Chondrocyte (in vitro differentiated cells): ENCODE measurements around the gene OSBPL9. TPM values are rescaled to one million over a fixed set of nuclear protein-coding genes. Genes with fewer than 3 reads are reported as not detected.
"Not testable (repeated sequence)": the region's sequence is repeated elsewhere in the genome, so short reads cannot be mapped to it uniquely, and the experiment has no call there.

Experiments used
- DNase-seq: peaks from one replicate; pipeline ENCODE4 v3.0.0; 2021; ENCODE audit warnings: mixed read lengths, low spot score
- H3K27ac Mint-ChIP-seq: one replicate; pipeline ENCODE4 v1.8.0; 2021; ENCODE audit warnings: mild to moderate bottlenecking, moderate library complexity, mixed read lengths; ENCODE audit not compliant: unreplicated experiment
- H3K27me3 Mint-ChIP-seq: 2 replicates; pipeline ENCODE4 v1.8.0; 2021; ENCODE audit warnings: low read depth, mixed read lengths
- H3K36me3 Mint-ChIP-seq: 2 replicates; pipeline ENCODE4 v1.8.0; 2021; ENCODE audit warnings: low read depth, mixed read lengths
- H3K4me1 Mint-ChIP-seq: 2 replicates; pipeline ENCODE4 v1.8.0; 2021; ENCODE audit warnings: low read depth, mild to moderate bottlenecking, mixed read lengths
- H3K4me3 Mint-ChIP-seq: one replicate; pipeline ENCODE4 v1.8.0; 2021; ENCODE audit warnings: mild to moderate bottlenecking, moderate library complexity, mixed read lengths; ENCODE audit not compliant: unreplicated experiment
- H3K9me3 Mint-ChIP-seq: 2 replicates; pipeline ENCODE4 v1.8.0; 2021; ENCODE audit warnings: low read depth, mixed read lengths
- total RNA-seq: library from RNA; stranded (reverse); gene quantifications from 3 replicates; pipeline ENCODE4 v1.2.1, GENCODE V29; 2021
- TF ChIP-seq, protein P1 (sequence below): fragments of 200-600 bp; sonication (generic); IDR thresholded peaks from 2 replicates; pipeline ENCODE4 v1.5.0; 2021; ENCODE audit warnings: antibody characterized with exemption, mild to moderate bottlenecking, moderate library complexity

OSBPL9 gene
- total RNA-seq, 1 donor from 2014 or later: 186 TPM

- DNase-seq: no peak
- no peaks in the 10 kb centered on the region for H3K36me3 Mint-ChIP-seq
- no peaks in the 10 kb centered on the region for H3K27me3 Mint-ChIP-seq
Observed at GRCh38 chr1:51729824-51730301, 113.0 kb downstream of the OSBPL9 start.

DNA sequence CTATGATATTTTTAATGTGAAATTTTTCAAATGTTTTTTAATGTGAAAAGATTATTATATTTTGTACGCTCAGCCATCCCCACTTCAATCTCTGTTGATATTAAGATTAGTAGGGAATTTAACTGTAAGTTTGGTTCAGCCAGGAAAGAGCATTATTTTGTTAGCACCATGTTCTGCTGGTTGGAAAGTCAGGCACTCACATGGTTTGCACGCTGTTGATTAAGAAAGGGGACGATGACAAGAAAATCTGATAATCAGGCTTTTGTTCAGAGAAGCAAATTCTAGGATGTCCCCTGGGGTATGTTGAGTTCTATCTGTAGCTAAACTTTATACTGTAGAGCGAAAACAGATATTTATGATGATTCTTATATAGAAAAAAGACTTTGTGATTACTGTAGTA lies 115.1 kb downstream of the OSBPL9 start:
- Mint-ChIP-seq H3K4me3 (peak overlapping the region; percentile 82), H3K9me3 (no peaks in the 10 kb centered on the region), H3K27me3 (no peaks in the 10 kb centered on the region), H3K36me3 (no peaks in the 10 kb centered on the region), H3K27ac (peak overlapping the region; percentile 46), H3K4me1 (peaks cover 81% of the 10 kb centered on the region)
- TF ChIP-seq, protein P1, sequence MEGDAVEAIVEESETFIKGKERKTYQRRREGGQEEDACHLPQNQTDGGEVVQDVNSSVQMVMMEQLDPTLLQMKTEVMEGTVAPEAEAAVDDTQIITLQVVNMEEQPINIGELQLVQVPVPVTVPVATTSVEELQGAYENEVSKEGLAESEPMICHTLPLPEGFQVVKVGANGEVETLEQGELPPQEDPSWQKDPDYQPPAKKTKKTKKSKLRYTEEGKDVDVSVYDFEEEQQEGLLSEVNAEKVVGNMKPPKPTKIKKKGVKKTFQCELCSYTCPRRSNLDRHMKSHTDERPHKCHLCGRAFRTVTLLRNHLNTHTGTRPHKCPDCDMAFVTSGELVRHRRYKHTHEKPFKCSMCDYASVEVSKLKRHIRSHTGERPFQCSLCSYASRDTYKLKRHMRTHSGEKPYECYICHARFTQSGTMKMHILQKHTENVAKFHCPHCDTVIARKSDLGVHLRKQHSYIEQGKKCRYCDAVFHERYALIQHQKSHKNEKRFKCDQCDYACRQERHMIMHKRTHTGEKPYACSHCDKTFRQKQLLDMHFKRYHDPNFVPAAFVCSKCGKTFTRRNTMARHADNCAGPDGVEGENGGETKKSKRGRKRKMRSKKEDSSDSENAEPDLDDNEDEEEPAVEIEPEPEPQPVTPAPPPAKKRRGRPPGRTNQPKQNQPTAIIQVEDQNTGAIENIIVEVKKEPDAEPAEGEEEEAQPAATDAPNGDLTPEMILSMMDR: no peak
- no peak for DNase-seq

More at GRCh38 chr1:51729824-51730301, 113.0 kb downstream of the OSBPL9 start:
- TF ChIP-seq, protein P1: peak; percentile 9
- H3K4me1 Mint-ChIP-seq: peaks cover 64% of the 10 kb centered on the region
- H3K9me3 Mint-ChIP-seq: no peaks in the 10 kb centered on the region
- H3K27ac Mint-ChIP-seq: peak overlapping the region; percentile 92
- peak overlapping the region; percentile 82 for H3K4me3 Mint-ChIP-seq

DNA sequence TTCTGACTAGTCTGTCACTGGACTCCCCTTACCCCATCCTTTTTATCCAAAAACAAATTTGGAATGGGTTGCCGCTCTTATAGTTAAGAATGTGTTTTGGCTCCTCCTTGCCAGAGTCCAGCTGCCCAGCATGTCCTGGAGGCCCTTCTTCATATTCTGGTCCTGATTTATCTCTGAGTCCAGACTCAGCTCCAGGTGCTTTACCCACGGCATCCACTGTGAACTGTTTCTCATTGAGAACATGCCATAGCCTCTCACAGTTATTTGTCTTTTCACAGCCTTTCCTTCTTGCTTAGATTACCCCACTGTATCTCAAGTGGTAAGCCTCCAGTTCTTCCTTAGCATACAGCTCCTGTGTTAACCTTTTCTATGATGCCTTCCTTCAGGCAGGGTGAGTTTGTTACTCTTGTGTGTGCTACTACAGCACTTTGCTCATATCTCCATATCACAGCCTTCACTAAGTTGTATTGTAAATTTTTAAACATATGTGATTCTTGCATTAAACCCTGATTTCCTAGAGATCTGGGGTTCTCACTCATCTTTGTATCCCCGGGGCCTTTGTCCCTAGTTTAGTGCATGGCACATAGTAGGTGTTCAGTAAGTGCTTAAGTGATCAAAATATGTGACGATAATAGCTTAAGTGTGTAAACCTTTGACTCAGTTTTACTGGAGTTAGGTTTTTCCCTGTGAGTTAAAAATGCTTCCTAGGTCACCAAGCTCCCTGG lies 116.0 kb downstream of the OSBPL9 start:
- TF ChIP-seq, protein P1: no peak
- peaks cover 87% of the 10 kb centered on the region for H3K4me1 Mint-ChIP-seq
- DNase-seq: no peak
- no peaks in the 10 kb centered on the region for H3K9me3 Mint-ChIP-seq
- no peaks in the 10 kb centered on the region for H3K27me3 Mint-ChIP-seq
- peak overlapping the region; percentile 76 for H3K27ac Mint-ChIP-seq
- no peaks in the 10 kb centered on the region for H3K36me3 Mint-ChIP-seq
- H3K4me3 Mint-ChIP-seq: peak overlapping the region; percentile 82

- not testable (repeated sequence) for H3K36me3 Mint-ChIP-seq, H3K9me3 Mint-ChIP-seq, DNase-seq, H3K27me3 Mint-ChIP-seq
- peak overlapping the region; percentile 76 for H3K27ac Mint-ChIP-seq
- H3K4me1 Mint-ChIP-seq: peaks cover 88% of the 10 kb centered on the region
- H3K4me3 Mint-ChIP-seq: peak overlapping the region; percentile 20
Observed at GRCh38 chr1:51733426-51733774, 116.5 kb downstream of the OSBPL9 start.

DNA sequence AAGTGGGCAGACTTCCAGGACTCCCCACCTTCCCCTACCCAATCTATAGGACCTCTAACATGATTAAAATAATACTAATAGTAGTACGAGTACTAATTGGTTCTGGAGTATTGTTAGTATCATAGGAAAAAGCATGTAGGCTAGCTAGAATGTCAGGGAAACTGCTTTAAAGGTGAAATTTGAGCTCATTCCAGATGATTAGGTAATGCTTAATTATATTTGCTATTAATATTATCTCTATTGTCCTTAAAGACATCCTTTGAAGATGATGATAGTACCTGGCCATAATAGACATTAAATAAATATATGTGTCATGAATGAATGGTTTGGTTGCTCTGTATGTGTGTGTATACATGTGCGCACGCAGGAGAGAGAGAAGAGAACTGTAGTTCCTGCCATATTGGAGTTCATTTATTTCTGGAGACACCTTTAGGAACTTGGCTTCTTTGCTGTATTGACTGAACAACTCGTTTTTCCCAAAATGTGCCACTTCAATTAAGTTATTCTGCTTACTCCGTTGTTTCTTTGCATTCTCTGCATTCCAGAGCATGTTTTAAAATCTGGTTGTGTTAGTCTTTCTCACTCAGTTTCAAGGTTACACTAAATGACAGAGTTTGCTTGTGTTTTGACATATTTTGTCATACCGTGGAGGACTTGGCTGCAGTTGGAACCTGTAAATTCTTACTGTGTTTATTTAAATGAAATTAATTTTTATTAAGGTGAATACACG lies 117.1 kb downstream of the OSBPL9 start:
- Mint-ChIP-seq H3K9me3 (no peaks in the 10 kb centered on the region), H3K4me3 (no peak overlapping the region)
- TF ChIP-seq, protein P1: no peak

More for the DNA sequence above, 117.1 kb downstream of the OSBPL9 start:
- H3K36me3 Mint-ChIP-seq: no peaks in the 10 kb centered on the region
- no peaks in the 10 kb centered on the region for H3K27me3 Mint-ChIP-seq
- H3K27ac Mint-ChIP-seq: peak overlapping the region; percentile 78
- DNase-seq: no peak
- peaks cover 88% of the 10 kb centered on the region for H3K4me1 Mint-ChIP-seq
